ENCODE data around the gene MIB2.
"Not testable (repeated sequence)": the region's sequence is repeated elsewhere in the genome, so short reads cannot be mapped to it uniquely, and the experiment has no call there.

The MIB2 gene

DNA sequence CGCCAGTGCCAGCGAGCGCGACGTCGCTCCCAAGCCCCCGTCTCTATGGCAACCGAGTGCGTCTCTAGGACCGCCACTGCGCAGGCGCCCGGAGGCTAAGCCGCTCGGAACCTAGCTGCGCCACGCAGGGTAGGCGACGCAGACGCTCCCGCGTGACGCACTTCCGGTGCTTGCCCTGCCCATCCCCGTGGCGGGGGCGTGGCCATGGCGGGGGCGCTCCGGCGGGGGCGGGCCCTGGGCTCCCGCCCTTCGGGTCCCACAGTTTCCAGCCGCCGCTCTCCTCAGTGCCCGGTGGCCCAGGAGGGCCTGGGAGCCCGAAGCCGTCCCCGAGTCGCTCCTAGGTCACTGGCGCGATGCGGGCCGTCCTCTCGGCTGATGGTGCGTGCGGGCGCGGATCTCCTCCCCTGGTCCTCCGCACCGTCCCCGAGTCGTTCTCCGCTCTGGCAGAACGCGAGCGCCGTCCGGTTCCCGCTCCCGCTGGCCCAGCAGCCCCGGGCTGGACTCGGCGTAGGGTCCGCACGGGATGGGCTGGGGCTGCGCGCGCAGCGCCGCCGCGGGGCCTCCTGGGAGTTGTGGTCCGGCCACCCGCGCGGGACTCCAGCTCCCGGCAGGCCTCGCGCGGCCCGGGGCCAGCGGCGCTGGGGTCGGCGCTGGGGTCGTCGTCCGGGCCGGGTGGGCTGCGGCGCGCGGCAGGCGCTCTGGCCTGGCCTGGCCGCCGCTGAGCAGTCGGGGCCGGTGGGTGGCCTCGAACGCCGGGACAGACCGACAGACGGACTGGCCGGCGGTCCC is at the start of gene MIB2:
Gene MIB2 (plus strand): TSS at position 245 of the 789 bp plus-strand sequence. CDS start 7,953 bp downstream, outside the sequence.
- peak; percentile 99 for DNase-seq

DNA sequence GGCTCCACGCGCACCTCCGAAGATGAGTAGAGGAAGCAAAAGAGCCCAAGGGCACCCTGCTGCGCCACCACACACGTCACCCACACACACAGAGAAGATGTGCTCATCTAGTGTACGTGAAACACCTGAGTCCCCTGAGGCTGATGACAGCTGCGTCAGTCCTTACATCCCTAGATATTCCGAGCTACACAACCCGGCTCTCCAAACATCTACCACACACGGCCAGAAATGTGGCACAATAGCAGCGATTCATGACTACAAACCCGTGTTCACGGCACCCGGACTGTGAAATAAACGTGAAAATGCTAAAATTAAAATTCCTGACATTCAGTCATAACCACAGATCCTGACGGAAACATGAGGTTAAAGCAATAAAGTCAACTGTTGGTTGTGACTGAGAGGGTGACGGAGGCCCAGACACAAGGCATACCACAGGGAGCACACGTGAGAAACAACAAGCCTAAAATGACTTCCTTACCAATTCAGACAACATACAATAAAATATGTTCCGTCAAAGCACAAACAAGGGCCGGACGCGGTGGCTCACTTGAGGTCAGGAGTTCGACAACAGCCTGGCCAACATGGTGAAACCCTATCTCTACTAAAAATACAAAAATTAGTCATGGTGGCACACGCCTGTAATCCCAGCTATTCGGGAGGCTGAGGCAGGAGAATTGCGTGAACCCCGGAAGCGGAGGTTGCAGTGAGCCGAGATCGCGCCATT is 48.0 kb upstream of the MIB2 start:
- DNase-seq = no peak

DNA sequence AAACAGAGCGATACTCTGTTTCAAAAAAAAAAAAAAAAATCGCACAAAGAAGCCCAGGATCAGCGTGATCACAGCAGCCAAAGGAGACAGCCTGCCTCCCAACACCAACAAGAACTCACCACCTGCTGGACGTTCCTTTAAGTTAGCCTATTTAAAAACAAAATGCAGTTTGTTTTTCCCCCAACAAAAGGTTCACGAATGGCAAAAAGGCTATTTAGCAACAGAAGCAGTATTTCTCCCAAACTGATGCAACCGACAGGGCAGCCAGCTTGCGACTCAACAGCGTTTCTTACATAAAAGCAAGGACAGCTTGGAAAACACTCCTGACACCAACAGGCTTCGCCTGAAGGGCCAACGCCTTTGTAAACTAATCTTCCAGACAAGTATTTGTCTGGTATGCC is 47.4 kb upstream of the MIB2 start:
- no peak for DNase-seq

DNA sequence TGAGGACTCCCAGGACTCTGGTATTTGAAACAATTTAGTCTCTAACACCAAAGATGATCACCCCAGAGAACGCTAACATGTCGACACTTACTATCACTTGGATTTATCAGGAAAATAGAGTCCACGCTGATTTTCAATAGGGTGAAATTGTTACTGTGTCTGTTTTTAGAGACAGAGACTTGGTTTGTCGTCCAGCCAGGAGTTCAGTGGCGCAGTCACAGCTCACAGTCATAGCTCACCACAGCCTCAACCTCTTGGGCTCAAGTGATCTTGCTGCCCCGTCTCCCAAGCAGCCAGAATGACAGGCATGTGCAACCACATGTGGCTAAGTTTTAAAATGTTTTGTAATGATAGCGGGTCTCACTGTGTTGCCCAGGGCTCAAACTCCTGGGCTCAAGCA is 46.0 kb upstream of the MIB2 start:
- DNase-seq = no peak

DNA sequence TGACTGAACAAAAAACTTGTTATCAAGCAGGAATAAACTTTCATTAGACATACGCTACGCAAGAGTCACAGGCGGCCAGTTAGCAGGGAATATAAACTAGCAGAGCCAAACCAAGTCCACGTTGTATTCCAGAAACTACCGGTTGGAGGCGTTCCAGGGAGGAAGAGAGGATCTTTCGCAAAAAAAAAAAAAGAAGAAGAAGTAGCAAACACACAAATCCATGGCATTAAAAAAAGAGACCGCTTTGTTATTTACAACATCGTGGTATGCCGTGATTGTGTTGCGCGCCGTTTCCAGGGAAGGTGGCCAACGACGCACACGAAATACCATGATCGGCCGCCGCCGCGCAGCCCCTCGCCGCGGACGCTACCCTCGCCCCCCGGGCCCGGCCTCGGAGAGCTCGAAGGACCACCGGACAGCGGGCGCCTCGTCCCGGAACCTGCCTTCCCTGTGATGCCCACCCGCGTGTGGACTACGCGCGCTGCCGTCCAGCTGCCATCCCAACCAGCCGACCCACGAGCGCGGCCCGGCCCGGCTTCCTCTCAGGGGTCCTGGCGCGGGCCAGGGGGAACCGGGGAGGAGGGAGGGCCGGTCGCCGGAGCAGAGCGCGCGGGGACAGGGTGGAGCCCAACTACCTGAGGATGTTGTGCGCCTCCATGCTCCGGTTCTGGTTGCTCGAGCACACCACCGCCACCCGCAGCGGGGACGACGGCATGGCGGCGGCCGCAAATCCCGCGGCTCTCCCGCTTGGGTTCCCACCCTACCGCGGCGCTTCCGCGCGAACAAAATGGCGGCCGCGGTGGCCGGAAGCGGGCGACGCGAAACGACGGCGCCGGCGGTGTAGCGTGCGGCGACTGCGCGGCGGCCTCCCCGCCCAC is 41.2 kb upstream of the MIB2 start:
- DNase-seq = peak; percentile 55

DNA sequence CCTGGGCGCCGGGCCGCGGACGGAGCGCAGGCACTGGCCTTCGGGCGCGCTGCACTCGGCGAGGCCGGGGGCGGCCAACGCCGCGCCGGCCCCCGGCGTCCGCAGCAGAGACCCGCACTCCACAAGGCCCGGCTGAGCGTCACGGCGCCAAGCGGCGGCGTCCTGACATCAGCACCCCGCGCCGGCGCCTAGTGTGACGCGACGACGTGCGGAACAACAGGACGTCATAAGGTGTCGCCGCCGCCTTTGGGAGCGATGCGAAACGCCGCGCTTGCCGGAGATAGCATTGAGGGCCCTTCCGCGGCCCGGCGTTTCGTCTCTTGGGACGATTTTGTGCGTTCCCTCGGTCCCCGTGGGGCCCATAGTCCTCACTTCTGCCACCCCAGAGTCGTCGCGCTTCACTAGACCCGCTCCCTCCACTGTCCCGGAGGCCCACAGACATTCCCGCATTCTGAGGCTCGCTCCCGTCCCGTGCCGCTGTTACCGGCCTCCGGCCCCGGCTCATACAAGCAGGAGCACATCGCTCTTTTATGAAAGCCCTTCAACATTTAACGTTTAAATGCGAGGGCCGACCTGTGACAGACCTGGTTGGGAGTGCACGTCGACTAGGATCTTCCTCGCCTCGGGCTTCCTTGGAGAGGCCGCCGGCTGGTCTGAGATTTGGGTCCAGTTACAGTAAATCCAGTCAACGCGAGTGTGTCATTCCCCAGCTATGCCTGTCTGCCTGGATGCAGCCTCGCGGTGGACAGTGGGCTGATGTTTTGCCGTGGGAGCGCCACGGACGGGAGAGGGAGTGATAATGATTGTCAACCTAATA is 40.4 kb upstream of the MIB2 start, which contains the start of gene SSU72:
Gene SSU72 (minus strand): TSS at position 143 of the 817 bp plus-strand sequence. CDS start 306 bp downstream, outside the sequence.
- peak; percentile 91 for DNase-seq

DNA sequence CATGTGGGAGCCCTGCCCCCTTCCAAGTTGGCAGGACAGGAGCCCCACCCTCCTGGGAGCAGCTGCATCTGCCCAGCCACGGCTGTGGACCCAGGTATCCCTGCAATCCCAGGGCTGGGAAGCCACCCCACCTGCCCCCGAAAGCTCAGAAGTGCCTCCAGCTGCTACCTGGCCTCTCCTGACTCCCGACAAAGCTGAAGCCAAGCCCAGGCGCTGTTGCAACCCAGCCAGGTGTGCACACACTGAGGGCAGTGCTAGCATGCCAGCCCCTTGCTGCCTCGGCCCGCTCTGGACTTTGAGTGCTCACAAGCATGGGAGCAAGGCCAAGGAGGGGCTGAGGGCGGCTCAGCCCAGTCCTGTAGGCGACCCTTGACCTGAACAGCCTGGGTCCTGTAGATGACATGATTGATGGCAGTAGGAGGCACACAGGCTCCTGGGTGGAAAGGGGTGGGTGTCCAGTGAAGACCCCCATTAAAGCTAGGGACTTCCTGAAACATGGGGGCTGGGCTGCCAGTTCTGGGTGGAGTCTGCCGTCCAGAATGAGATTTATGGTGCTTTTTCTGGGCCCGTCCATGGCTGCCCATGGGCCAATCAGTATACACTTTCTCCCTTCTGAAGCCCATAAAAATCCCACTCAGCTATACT is 37.8 kb upstream of the MIB2 start:
- DNase-seq = no peak

DNA sequence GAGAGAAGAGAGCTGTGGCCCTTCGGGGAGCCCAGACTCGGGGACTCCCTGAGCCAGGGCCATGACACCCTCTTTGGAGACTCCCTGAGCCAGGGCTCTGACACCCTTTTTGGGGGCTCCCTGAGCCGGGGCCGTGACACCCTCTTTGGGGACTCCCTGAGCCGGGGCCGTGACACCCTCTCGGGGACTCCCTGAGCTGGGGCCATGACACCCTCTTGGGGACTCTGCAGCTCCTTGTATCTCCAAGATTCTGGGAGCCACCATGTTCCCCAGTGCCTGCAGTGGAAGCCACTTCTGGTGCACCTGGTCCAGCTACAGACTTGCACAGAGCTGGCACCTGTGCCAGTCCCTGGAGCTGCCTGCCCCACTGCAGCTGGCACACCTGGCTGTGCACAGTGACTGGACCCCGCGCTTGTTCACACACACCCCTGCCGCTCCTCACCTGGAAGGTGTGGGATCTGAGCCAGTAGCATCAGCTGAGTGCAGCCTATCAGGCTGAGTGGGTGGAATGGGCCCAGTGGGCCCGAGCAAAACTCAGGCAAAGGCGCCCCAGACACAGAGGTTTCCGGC is 36.8 kb upstream of the MIB2 start:
- no peak for DNase-seq

DNA sequence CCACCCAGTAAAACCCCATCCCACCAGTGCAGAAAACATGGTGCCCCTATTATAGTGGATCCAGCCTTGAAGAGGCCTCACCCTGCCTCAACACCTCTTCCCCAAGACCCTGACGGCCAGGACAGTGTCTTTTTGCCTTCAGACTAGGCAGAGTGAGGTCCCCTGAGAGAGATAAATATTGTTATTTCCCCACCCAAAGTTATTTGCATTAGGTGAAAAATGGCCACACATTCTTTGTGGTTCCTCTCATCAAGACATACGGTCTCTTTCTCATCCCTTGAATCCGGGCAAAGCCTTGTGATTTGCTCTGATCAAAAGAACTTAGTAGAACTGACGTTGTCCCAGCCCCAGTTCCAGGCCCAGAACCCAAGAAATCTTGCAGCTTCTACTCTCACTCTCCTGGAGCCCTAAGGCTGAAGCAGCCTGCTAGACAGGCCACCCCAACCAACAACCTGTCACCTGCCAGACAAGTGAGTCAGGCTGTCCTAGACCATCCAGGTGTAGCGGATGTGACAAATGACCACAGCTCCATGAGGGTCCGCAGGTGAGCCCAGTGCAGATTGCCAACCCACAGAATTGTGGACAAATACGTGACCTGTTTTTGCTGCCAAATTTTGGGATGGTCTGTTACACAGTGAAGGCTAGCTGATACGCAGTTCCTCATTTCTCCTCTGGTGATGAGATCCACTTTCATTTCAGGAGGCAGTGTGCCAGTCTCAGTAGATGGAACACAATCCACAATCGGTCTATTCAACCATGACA is 32.5 kb upstream of the MIB2 start:
- no peak for DNase-seq

DNA sequence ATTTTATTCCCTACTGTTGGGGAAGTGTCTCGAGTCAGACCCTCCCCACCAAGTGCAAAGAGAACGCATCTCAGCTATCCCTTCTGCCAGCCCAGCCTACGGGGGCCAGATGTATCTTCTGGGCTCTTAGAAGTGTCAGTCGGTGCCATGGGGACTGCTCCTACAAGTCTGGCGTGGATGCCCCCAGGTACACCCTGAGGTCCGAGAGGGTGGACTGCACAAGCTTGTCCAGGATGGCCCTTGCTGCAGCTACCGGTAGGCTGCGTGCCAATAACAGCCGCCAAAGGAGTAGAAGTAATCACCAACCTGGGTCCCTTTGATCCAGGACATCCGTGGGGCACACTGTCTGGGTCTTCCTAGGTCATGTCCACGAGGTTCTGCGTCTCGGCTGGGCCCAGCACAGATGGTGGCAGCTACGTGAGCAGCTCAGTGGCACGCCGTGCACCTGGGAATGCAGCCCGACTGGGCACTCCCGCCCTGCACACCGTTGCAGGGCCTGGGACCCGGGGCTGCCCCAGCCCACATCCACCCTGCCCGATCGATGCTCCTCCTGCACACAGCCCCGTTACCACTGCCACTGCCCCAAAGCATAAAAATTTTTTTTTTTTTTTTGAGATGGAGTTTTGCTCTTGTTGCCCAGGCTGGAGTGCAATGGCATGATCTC is 31.8 kb upstream of the MIB2 start:
- no peak for DNase-seq

DNA sequence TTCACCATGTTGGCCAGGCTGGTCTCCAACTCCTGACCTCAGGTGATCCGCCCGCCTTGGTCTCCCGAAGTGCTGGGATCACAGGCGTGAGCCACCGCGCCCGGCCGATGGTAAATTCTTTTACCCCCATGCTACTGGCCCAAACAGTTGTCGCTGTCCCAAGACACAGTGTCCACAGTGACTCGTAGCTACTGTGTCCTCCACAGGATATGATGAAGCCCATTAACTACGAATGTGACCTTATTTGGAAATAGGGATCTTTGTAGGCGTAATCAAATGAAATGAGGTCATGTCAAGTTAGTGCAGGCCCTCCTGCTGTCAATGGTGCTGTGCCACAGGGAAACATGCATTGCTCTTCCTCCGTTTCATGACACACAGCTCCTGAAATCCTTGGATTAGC is 23.8 kb upstream of the MIB2 start:
- no peak for DNase-seq

DNA sequence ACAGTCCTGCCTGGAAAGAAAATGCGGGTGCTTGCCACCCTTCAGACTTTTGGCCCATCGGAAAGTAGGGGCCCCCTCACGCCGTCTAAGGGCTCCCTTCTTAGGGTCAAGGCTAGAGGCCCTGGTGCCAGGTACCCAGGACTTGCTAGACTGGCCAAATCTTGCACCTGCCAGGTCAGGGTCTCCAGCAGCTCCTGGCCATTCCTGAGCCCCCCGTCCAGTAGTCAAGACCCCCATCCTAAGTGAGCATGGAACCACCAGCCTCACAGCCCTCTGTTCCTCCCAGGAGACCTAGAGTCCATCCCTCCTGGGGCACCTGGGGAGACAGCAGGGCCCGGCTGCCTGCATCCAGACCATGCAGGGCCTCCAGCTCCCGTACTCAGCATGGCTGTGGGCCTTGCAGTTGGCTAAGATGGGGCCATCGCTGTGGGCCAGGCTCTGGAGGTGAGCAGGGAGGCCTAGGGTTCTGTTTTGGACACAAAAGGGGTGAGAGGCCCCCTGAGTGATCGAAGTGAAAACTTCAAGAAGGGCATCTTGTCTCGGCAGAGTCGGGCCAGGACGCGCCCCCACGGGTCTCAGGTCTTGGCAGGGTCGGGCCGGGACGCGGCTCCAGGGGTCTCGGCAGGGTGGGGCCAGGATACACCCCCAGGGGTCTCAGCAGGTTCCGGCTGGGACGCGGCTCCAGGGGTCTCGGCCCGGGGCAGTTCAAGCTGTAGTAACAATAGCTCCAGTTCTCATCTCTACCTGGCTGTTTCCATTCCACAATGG is 21.3 kb upstream of the MIB2 start:
- DNase-seq = no peak

DNA sequence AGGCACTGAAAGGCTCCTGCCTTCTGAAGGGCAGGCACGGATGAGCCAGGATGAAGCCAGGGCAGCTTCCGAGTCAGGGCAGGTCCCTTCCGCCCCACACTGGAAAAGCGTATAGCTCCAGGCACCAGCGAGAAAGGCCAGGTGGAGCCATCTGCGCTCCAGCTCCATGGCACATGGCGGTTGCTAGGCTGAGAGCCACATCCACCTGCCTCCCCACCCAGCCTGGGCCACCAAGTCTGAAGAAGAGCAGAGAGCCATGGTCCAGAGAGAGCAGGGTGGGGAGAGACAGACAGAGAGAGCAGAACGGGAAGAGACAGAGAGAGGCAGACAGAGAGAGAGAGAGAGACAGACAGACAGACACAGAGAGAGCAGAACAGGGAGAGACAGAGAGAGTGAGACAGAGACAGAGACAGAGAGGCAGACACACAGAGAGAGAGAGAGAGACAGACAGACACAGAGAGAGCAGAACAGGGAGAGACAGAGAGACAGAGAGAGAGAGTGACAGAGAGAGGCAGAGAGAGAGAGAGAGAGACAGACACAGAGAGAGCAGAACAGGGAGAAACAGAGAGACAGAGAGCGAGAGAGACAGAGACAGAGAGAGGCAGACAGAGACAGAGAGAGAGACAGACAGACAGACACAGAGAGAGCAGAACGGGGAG is 20.6 kb upstream of the MIB2 start:
- no peak for DNase-seq

DNA sequence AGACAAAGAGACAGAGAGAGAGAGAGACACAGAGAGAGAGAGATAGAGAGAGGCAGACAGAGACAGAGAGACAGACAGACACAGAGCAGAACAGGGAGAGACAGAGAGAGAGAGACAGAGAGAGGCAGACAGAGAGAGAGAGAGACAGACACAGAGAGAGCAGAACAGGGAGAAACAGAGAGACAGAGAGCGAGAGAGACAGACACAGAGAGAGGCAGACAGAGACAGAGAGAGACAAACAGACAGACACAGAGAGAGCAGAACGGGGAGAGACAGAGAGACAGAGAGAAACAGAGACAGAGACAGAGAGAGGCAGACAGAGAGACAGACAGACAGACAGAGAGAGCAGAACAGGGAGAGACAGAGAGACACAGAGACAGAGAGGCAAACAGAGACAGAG is 20.0 kb upstream of the MIB2 start:
- DNase-seq = not testable (repeated sequence)

DNA sequence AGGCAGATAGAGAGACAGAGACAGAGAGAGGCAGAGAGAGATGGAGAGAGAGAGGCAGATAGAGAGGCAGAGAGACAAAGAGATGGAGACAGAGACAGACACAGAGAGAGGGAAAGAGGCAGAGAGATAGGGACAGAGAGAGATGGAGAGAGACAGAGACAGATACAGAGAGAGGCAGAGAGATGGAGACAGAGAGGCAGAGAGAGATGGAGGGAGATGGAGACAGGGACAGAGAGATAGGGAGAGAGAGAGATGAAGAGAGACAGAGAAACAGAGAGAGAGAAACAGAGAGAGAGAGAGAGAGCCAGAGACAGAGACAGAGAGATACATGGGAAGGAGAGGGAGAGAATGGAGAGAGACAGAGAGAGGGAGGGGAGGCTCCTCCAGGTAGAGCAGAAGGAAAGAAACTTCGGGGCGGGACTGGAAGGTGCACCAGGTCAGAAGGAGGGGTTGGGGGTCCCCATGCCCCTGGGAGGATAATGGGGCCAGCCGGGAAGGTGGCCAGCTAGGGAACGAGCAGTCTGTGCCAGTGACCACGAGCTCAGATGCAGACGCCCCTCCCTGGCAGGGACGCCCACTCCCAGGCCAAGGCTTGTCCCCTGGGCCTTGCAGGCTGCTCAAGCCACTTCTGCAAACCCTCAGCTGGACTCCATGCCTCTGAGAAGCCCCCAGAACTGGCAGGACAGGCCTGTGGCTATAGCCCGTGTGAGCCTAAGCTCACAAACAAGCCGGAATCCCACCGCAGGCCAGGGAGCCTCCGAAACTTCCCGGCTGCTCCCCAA is 18.6 kb upstream of the MIB2 start:
- no peak for DNase-seq

DNA sequence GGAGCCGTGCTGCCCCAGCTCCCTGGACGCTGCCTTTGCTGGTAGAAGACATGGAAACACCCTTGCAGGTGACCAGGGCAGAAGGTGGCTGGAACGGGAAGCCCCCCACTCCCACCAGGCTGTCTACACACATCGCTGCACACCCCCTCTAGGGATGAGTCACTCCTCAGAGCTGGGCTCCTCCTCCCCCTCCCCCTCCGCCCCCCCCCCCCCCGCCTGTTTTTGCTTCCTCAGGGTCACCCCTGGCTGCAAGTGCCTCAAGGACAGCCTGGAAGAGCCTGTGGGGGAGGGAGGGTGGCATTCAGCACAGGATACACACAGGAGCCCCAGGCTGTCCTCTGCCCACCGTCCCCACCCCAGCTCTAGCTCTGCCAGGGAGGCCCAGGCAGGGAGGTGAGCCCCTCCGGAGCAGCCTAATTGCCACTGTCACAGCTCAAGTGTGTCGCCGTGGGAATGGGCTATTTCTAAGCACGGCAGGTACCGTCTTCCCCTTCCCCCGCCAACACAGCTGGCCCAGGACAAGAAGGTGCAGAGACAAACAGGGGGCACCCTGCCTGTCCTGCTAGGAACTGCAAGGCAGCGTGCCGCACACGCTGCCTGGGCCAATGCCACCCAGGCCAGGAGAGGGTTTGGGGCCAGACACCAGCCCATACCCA is 17.9 kb upstream of the MIB2 start:
- no peak for DNase-seq

DNA sequence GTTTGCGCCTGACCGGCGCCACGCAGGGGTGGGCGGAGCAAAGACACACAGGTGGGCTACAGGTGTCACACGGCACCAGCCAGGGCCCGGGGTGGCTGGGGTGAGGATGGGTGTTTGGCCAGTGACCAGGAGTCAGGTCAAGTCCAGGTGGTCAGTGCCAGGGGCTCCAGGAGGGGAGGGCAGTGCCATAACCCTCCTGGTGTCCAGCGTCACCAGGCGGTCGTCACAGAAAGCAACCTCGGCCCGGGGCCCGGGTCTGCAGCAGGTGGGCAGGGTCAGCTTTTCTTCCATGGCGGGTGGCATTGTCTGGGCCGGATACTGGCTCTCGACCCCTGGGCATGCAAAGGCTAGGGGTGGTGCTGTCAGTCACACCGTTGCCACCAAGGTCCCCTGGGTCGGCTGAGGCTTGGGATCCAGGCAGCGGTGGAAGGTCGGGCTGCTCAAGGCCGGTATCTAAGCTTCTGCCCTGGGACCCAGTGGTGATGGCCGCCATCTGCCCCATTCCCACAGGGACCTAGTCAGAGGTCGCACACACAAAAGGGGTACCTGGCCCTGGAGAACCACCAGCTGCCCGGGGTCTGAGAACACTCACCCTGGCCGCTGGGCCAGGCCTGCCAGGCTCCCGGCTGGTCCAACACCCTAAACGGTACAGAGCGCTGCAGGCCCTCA is 17.1 kb upstream of the MIB2 start:
- no peak for DNase-seq
